Heart left ventricle (tissue), 13 donors: Measurements from ENCODE around the gene ASIC2.

Experiments used
- CTCF ChIP-seq, 12 donors: fragments of 200-600 bp; sonication (generic) in 4 of 12; IDR thresholded peaks; one replicate each; pipeline versions ENCODE4 v1.5.0 to v1.8.0; 2018 to 2022; ENCODE audit warnings: antibody characterized with exemption in 12 of 12, mild to moderate bottlenecking in 5 of 12
- POLR2A ChIP-seq, 2 donors: fragments of 450-650 bp; IDR thresholded peaks; one replicate each; pipeline ENCODE4 v1.6.1; 2017; ENCODE audit warnings: antibody characterized with exemption in 2 of 2, mild to moderate bottlenecking in 2 of 2, moderate library complexity in 2 of 2
- donor health status: ischemic (EF 13 %, LVEDD 7.1; RV severe dilation, severe dysfunction).
- donor health status: DM: no; HTN: yes; CAD: no.
- donor health status: DM: no; HTN: no; CAD: no.
- donor health status: ischemic (EF 25% LVEDD 6.9; RV normal size, moderate dysfunction).
- donor health status: ischemic (EF 25% LVEDD 5.7; RV mildly dilated, moderate dysfunction).
- donor health status: ischemic (EF 35%, LVEDD 5.7; RV mildly dilated, moderate dysfunction).
- donor health status: nonischemic (EF 11% LVEDD 7.7; RV severe dilation, severe dysfunction).
- donor health status: DM: yes; HTN: yes; CAD: no.
- donor health status: PGD.
- donor health status: ischemic (EF 29% LVEDD 5.4; RV normal size, mild dysfunction).
- donor health status: nonischemic (EF 23%, LVEDD 6.1; RV moderate dilation, normal function).

GRCh38 chr17:33294994-33295393 is 1.9 kb upstream of the ASIC2 start:
- TF ChIP-seq CTCF (IDR thresholded peaks at IDR 0.05) (no peak), POLR2A (IDR thresholded peaks at IDR 0.05) (no peak)
